ENCODE measurements around the gene GPC6.

DNA sequence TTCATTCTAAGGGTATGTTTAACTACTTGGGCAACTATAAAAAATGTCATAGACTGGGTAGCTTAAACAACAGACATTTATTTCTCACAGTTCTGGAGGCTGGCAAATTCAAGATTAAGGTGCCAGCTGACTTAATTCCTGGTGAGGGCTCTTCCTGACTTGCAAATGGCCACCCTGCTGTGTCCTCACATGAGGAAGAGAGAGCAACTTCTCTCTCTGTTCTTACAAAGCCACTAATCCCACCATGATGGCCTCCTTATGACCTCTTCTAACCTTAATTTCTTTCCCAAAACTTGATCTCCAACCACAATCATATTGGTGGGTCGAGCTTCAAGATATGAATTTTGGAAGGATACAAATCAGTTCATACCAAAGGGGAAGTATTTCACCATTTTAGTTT lies 853.9 kb downstream of the GPC6 start:
- no peak for TF ChIP-seq CTCF (IDR thresholded peaks at IDR 0.05; ENCODE audit: extremely low read depth in 1 of 2, insufficient read depth in 1 of 2, low read depth in 1 of 2, low read length in 2 of 2)
- no peak for TF ChIP-seq MYC (IDR thresholded peaks at IDR 0.05; ENCODE audit: low read depth, low read length)

Measured in endothelial cell of umbilical vein (primary cell).